Amygdala (tissue), 56 donors: ENCODE measurements around the gene GDF15.
A peak's percentile ranks its signal among the peaks of the same experiment; 100 is the strongest.
"Not testable (repeated sequence)": the region's sequence is repeated elsewhere in the genome, so short reads cannot be mapped to it uniquely, and the experiment has no call there.

Source experiments
- DNase-seq, 56 donors: peaks; one replicate each; lab custom pipeline; 2025; lab: John Stamatoyannopoulos, UW

The GDF15 gene

GRCh38 chr19:18385675-18386542, at the start of gene GDF15:
GDF15 (plus strand) TSS chr19:18386158; CDS start chr19:18386190, 32 bp downstream.
- peak in 3 of 56 donors; percentile 6 to 13 (median 8) for DNase-seq

- no peak for DNase-seq
Observed at GRCh38 chr19:18338541-18338940, 47.4 kb upstream of the GDF15 start.

GRCh38 chr19:18339723-18340122, 46.2 kb upstream of the GDF15 start:
- DNase-seq = no peak

GRCh38 chr19:18340190-18340989, 45.6 kb upstream of the GDF15 start, which contains the start of gene PGPEP1:
PGPEP1 (plus strand) TSS chr19:18340598; CDS start chr19:18340682, 84 bp downstream.
- peak in 44 of 56 donors; percentile 2 to 80 (median 46) for DNase-seq

GRCh38 chr19:18340990-18341868, 44.7 kb upstream of the GDF15 start:
- DNase-seq = peak in 40 of 56 donors; percentile 3 to 61 (median 23)

- no peak for DNase-seq
Observed at GRCh38 chr19:18342090-18342632, 43.8 kb upstream of the GDF15 start.

GRCh38 chr19:18344582-18344950, 41.4 kb upstream of the GDF15 start:
- DNase-seq = no peak

GRCh38 chr19:18345296-18345695, 40.7 kb upstream of the GDF15 start:
- DNase-seq = no peak

- no peak for DNase-seq
Observed at GRCh38 chr19:18346091-18346490, 39.9 kb upstream of the GDF15 start.

GRCh38 chr19:18348171-18348570, 37.8 kb upstream of the GDF15 start:
- DNase-seq = no peak

GRCh38 chr19:18348818-18349339, 37.1 kb upstream of the GDF15 start:
- DNase-seq = not testable (repeated sequence)

GRCh38 chr19:18349524-18350128, 36.3 kb upstream of the GDF15 start:
- DNase-seq = peak in 6 of 56 donors; percentile 2 to 35 (median 19)

- DNase-seq = no peak
Observed at GRCh38 chr19:18350490-18350889, 35.5 kb upstream of the GDF15 start.

GRCh38 chr19:18351544-18351943, 34.4 kb upstream of the GDF15 start:
- DNase-seq = no peak

- DNase-seq = no peak
Observed at GRCh38 chr19:18353378-18354005, 32.5 kb upstream of the GDF15 start.

GRCh38 chr19:18354743-18355142, 31.2 kb upstream of the GDF15 start:
- not testable (repeated sequence) for DNase-seq

- DNase-seq = no peak
Observed at GRCh38 chr19:18357041-18357440, 28.9 kb upstream of the GDF15 start.

GRCh38 chr19:18361646-18362045, 24.3 kb upstream of the GDF15 start:
- DNase-seq = no peak
